GM12892 (cell line): ENCODE data around the gene SLC5A6.

Experiments used
- DNase-seq: peaks from one replicate; pipeline ENCODE4 v3.0.0; 2011; ENCODE audit not compliant: insufficient read length
- FAIRE-seq: peaks from 2 replicates; lab custom pipeline; 2011; peaks lifted over from hg19 to GRCh38; lab: Jason Lieb, UNC
- POLR2A ChIP-seq: IDR thresholded peaks from 2 replicates; pipeline ENCODE4 v1.6.1; 2011; ENCODE audit warnings: low read depth, low read length, control low read depth
- POLR2AphosphoS5 ChIP-seq: IDR thresholded peaks from 2 replicates; pipeline ENCODE4 v1.6.1; 2011; ENCODE audit warnings: low read depth, low read length, control low read depth
- TAF1 ChIP-seq: IDR thresholded peaks from 2 replicates; pipeline ENCODE4 v1.6.1; 2011; ENCODE audit warnings: low read depth, mild to moderate bottlenecking, control low read depth, low read length, borderline replicate concordance

The SLC5A6 gene

DNA sequence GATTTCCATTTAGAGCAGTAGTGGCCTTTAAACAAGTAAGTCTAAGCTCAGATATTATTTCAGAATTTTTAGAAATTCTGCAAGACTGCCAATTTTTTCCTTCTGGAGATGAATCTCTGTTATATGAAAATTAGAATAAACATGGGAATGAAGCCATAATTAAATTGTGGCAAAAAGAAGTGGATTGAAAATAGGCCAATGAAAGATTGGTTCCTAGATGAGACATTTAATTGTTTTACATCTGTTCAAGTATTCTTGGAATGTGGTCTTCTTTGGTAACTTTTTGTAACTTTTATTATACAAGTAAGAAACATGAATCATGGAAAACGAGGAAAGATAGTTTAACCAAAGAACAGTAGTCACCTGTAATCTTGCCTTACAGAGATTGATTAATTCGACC is 15.4 kb upstream of the SLC5A6 start:
- FAIRE-seq (no peak), DNase-seq (no peak)
- TF ChIP-seq POLR2A (no peak), POLR2AphosphoS5 (no peak), TAF1 (no peak)

DNA sequence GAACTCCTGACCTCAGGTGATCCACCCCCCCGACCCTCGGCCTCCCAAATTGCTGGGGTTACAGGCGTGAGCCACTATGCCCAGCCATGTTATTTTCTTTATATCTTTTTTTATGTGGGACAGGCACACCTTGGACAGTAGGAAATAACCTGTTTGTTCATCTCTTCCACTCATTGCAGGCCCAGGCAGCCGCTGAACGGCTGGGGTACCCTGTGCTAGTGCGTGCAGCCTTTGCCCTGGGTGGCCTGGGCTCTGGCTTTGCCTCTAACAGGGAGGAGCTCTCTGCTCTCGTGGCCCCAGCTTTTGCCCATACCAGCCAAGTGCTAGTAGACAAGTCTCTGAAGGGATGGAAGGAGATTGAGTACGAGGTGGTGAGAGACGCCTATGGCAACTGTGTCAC is 13.5 kb upstream of the SLC5A6 start:
- DNase-seq (no peak), FAIRE-seq (no peak)
- TF ChIP-seq TAF1 = no peak
- TF ChIP-seq POLR2A = no peak
- TF ChIP-seq POLR2AphosphoS5 = no peak

DNA sequence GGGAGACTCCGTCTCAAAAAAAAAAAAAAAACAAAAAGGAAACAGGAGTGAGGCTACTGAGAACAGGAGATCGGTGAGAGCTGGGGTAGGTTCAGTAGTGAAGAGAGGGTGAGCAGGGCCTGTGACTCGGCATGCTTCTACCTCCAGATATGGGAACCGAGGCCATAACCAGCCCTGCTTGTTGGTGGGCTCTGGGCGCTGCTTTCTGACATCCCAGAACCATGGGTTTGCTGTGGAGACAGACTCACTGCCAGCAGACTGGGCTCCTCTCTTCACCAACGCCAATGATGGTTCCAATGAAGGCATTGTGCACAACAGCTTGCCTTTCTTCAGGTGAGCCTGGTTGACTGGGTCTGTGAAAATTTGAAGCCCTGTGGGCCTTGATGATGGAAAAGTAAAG is 11.3 kb upstream of the SLC5A6 start:
- no peak for DNase-seq
- TF ChIP-seq POLR2A = no peak
- no peak for TF ChIP-seq TAF1
- TF ChIP-seq POLR2AphosphoS5 = no peak
- no peak for FAIRE-seq

DNA sequence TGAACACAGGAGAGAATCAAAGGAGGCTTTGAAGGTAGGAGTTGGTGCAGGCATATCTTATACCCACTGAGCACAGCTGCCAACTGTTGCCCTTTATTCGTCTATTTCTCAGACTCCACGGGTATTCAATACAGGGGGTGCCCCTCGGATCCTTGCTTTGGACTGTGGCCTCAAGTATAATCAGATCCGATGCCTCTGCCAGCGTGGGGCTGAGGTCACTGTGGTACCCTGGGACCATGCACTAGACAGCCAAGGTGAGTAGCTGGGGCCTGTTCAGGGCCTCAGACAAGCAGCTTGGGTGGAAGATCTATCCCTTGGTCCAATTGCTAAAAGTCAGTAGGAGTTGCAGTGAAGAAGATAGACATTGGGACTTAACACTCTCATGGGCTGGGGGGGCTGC is 10.3 kb upstream of the SLC5A6 start:
- TF ChIP-seq POLR2AphosphoS5 = no peak
- DNase-seq (no peak), FAIRE-seq (no peak)

DNA sequence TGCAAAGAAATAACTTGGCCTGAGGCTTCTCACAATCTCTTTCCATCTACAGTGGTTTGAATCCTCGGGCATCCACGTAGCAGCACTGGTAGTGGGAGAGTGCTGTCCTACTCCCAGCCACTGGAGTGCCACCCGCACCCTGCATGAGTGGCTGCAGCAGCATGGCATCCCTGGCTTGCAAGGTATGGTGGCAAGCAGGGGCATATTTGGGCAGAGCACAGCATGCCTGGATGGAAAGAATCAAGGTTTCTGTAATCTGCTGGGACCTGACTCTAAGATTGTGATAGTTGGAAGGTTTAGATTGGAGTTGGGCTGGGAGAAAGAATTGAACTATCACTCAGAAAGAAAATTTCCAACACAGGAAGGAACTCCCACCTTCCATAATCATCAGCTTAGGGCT is 9.1 kb upstream of the SLC5A6 start:
- FAIRE-seq (no peak), DNase-seq (no peak)
- TF ChIP-seq POLR2AphosphoS5 (no peak), TAF1 (no peak), POLR2A (no peak)

DNA sequence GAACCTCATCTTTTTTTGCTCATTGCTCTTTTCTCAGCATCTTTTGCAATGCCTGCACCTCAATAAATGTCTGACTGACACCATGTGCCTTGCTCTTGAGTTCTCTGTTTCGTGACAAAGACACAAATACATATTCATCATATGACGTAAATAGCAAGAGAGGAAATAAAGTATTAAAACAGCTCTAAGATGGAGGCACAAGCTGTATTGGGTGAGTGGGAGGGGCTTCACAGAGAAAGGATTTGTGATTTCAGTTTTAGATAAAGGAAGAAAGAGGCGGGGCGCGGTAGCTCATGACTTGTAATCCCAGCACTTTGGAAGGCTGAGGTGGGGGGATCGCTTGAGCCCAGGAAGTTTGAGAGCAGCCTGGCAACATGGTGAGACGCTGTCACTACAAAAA is 8.0 kb upstream of the SLC5A6 start:
- no peak for FAIRE-seq
- TF ChIP-seq POLR2AphosphoS5 = no peak
- TF ChIP-seq POLR2A = no peak
- TF ChIP-seq TAF1 = no peak
- no peak for DNase-seq

DNA sequence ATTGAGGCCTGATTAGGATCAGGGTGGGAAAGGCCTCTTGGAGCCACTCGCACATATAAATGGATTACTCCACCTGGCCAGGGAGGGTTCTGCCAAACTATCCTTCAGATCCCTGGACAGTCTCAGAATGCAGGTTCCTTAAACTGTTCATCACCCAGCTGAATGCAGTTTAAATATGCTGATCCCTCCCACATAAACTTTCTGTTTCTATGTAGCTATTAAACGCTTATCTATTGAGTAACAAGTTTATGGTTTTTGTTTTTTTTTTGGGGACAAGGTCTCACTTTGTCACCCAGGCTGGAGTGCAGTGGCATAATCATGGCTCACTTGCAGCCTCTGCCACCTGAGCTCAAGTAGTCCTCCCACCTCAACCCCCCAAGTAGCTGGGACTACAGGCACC is 7.0 kb upstream of the SLC5A6 start:
- DNase-seq = no peak
- no peak for FAIRE-seq
- TF ChIP-seq POLR2AphosphoS5 = no peak

DNA sequence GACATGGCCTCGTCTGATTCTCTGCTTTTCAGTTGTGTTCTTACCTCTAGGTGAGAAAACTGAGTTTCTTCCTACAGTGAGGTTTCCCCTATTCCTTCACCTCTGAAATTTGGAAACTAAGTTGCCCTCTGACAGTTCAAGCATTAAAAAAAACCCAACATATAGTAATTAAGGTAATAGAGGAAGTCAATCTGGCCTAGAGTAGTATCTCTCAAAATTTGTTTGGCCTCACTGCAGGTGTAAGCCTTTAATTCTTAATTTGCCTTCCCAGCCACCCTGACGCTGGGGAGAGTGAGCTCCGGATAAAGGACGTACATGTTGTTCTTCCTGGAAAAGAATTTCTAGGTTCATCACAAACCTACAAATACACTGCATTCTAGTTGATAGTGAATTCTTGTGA is 6.5 kb upstream of the SLC5A6 start:
- FAIRE-seq (no peak), DNase-seq (no peak)
- TF ChIP-seq POLR2AphosphoS5 (no peak), TAF1 (no peak)

DNA sequence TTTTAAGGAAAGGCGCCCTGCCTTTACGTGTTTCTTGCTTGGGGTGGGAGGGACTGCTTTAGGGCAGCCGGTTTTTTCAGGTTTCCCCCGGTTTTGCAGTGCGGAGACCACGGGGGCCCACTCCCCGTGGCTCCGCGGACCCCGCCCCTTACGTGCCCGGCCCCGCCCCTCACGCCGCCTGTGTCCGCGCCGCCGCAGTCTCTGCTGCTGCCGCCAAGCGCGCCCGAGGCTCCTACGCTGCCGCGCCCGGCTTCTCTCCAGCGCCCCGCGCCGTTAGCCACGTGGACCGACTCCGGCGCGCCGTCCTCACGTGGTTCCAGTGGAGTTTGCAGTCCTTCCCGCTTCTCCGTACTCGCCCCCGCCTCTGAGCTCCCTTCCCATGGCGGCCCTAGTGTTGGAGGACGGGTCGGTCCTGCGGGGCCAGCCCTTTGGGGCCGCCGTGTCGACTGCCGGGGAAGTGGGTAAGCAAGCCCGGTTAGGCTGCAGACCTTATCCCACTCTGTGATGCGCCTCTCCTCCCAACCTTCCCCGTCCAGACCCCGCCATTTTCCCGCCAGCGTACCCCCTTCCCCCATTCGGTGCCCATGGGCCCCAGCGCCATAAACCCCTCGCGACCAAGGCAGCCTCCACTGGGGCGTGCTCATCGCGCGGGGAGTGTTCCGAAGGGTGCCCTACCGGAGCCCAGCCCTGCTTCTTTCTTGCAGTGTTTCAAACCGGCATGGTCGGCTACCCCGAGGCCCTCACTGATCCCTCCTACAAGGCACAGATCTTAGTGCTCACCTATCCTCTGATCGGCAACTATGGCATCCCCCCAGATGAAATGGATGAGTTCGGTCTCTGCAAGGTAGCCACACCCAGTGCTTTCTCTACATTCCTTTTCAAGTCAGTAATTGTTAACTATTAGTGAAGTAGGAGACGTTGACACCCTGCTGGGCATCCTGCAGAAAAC is 5.4 kb upstream of the SLC5A6 start, which contains the start of gene CAD:
Gene CAD, plus strand, starts transcription at position 197 of the 949 bp plus-strand sequence. Its CDS starts 183 bp downstream, at position 380.
- DNase-seq (peak; percentile 87), FAIRE-seq (peak; percentile 92)
- TF ChIP-seq POLR2AphosphoS5 = peak; percentile 87
- TF ChIP-seq POLR2A = peak; percentile 86
- peak; percentile 75 for TF ChIP-seq TAF1

DNA sequence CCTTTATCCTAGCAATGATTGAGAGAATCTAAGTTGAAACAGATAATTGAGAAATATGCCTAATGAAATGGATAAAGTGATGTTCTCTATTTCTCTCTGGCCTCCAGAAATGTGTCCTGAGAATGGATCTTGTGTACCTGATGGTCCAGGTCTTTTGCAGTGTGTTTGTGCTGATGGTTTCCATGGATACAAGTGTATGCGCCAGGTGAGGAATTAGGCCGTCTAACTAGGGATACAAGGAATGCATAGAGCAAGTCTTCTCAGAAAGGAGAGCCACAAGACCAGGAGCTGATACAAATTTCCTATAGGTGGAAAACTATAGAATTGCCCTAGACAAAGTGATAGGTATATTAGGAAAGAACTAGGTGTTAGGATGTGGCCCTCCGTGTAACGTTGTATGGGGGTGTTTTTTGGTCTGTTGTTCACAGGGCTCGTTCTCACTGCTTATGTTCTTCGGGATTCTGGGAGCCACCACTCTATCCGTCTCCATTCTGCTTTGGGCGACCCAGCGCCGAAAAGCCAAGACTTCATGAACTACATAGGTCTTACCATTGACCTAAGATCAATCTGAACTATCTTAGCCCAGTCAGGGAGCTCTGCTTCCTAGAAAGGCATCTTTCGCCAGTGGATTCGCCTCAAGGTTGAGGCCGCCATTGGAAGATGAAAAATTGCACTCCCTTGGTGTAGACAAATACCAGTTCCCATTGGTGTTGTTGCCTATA is 4.5 kb upstream of the SLC5A6 start:
- DNase-seq (no peak), FAIRE-seq (no peak)
- TF ChIP-seq TAF1 (no peak), POLR2A (no peak), POLR2AphosphoS5 (no peak)

DNA sequence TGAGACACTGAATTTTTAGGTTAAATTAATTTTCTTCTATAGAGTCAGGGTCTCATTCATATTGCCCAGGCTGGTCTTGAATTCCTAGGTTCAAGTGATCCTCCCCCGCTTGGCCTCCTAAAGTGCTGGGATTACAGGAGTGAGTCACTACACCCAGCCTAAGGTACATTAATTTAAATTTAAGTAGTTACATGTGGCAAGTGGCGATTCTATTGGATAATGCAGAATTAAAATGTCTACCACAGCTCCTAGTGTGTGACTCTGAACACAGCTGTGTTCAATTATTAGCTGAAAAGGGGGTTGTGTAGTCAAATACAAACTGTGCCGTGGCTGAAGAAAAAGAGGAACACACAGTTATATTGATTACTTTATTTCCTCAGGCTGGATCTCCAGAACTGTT is 2.9 kb upstream of the SLC5A6 start:
- no peak for TF ChIP-seq POLR2A
- TF ChIP-seq POLR2AphosphoS5 = no peak
- TF ChIP-seq TAF1 = no peak
- DNase-seq (no peak), FAIRE-seq (no peak)

DNA sequence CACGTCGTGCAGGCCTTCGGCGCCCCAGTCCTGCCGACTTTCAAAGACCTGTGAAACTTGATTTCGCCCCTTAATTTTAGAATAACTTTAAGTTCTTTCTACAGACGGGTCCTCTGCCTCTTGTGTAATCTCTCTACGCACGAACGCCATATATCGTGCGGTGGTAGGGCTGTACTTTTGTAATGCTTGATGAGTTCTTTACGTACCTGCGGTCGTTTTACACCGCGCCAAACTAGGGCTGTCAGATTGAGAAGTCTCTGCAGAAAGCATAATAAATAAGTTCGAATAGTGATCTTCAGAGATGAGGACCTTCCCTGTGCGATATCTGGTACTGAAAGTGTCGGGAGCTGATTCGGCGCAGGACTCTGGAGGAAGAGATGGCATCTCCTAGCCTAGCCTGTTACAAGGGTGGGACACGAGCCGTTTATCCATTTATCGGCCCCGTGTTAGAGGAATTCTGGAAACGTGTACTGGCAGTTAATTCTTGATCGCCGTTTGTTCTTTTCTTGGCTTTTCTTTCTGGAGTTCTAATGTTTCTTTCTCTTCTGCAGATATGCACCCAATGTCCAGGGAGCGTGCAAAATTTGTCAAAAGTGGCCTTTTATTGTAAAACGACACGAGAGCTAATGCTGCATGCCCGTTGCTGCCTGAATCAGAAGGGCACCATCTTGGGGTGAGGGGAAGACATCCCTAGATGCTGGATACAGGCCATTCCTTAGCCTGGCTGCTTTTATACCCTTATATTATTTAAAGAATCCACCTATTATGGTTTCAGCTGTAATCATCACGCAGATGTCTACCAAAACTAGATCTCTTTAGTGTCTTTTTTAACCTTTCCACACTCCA is 781 bp upstream of the SLC5A6 start:
- DNase-seq = no peak
- FAIRE-seq = no peak
- TF ChIP-seq TAF1 (no peak), POLR2A (no peak), POLR2AphosphoS5 (no peak)
